Measurements from ENCODE around the gene MOCOS.

DNA sequence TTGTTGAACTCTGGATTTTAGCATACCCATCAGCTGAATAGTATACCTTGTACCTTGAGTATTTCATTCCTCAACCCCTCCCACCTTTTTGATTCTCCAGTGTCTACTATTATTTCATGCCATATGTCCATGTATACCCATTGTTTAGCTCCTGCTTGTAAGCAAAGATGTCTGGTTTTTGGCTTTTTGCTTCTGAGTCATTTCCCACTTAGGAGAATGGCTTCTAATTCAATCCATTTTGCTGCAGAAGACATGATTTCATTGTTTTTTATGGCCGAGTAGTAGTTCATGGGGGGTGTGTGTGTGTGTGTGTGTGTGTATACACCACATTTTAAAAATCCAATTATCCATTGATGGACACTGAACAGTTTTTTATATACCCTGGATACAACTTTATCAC is 24.3 kb upstream of the MOCOS start:
- TF ChIP-seq, protein P1, sequence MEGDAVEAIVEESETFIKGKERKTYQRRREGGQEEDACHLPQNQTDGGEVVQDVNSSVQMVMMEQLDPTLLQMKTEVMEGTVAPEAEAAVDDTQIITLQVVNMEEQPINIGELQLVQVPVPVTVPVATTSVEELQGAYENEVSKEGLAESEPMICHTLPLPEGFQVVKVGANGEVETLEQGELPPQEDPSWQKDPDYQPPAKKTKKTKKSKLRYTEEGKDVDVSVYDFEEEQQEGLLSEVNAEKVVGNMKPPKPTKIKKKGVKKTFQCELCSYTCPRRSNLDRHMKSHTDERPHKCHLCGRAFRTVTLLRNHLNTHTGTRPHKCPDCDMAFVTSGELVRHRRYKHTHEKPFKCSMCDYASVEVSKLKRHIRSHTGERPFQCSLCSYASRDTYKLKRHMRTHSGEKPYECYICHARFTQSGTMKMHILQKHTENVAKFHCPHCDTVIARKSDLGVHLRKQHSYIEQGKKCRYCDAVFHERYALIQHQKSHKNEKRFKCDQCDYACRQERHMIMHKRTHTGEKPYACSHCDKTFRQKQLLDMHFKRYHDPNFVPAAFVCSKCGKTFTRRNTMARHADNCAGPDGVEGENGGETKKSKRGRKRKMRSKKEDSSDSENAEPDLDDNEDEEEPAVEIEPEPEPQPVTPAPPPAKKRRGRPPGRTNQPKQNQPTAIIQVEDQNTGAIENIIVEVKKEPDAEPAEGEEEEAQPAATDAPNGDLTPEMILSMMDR (IDR thresholded peaks at IDR 0.05; ENCODE audit: low read depth, low read length, missing input control) = no peak
- TF ChIP-seq, protein P2, sequence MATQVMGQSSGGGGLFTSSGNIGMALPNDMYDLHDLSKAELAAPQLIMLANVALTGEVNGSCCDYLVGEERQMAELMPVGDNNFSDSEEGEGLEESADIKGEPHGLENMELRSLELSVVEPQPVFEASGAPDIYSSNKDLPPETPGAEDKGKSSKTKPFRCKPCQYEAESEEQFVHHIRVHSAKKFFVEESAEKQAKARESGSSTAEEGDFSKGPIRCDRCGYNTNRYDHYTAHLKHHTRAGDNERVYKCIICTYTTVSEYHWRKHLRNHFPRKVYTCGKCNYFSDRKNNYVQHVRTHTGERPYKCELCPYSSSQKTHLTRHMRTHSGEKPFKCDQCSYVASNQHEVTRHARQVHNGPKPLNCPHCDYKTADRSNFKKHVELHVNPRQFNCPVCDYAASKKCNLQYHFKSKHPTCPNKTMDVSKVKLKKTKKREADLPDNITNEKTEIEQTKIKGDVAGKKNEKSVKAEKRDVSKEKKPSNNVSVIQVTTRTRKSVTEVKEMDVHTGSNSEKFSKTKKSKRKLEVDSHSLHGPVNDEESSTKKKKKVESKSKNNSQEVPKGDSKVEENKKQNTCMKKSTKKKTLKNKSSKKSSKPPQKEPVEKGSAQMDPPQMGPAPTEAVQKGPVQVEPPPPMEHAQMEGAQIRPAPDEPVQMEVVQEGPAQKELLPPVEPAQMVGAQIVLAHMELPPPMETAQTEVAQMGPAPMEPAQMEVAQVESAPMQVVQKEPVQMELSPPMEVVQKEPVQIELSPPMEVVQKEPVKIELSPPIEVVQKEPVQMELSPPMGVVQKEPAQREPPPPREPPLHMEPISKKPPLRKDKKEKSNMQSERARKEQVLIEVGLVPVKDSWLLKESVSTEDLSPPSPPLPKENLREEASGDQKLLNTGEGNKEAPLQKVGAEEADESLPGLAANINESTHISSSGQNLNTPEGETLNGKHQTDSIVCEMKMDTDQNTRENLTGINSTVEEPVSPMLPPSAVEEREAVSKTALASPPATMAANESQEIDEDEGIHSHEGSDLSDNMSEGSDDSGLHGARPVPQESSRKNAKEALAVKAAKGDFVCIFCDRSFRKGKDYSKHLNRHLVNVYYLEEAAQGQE (IDR thresholded peaks at IDR 0.05) = no peak
- TF ChIP-seq TAF1 (conservative IDR thresholded peaks at IDR 0.05) (no peak), YY1 (IDR thresholded peaks at IDR 0.05) (no peak), NR2F2 (IDR thresholded peaks at IDR 0.05) (no peak), JUND (IDR thresholded peaks at IDR 0.05) (no peak)

Data from liver (tissue), 3 donors.